GM12801 (cell line): ENCODE results near the gene SNRPN.

ENCODE experiments used
- TF ChIP-seq, protein P1 (sequence below): IDR thresholded peaks from one replicate; pipeline ENCODE4 v1.5.1; 2011; ENCODE audit warnings: control low read depth; ENCODE audit not compliant: insufficient read length; ENCODE audit errors: extremely low read depth

Gene SNRPN

DNA sequence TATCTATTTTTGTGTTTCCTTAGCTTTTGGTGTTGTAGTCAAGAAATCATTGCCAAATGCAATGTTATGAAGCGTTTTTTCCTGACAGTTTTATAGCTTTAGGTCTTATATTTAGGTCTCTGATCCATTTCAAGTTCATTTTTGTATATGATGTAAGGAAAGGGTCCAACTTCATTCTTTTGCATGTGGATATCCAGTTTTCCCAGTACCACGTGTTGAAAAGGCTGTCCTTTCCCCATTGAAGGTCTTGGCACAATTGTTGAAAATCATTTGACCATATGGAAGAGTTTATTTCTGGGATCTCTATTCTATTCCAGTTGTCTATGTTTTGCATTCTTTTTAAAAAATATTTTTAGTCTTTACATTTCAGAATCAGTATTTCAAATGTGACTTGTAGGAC, 14.6 kb upstream of the SNRPN start:
- TF ChIP-seq, protein P1, sequence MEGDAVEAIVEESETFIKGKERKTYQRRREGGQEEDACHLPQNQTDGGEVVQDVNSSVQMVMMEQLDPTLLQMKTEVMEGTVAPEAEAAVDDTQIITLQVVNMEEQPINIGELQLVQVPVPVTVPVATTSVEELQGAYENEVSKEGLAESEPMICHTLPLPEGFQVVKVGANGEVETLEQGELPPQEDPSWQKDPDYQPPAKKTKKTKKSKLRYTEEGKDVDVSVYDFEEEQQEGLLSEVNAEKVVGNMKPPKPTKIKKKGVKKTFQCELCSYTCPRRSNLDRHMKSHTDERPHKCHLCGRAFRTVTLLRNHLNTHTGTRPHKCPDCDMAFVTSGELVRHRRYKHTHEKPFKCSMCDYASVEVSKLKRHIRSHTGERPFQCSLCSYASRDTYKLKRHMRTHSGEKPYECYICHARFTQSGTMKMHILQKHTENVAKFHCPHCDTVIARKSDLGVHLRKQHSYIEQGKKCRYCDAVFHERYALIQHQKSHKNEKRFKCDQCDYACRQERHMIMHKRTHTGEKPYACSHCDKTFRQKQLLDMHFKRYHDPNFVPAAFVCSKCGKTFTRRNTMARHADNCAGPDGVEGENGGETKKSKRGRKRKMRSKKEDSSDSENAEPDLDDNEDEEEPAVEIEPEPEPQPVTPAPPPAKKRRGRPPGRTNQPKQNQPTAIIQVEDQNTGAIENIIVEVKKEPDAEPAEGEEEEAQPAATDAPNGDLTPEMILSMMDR, result no peak

DNA sequence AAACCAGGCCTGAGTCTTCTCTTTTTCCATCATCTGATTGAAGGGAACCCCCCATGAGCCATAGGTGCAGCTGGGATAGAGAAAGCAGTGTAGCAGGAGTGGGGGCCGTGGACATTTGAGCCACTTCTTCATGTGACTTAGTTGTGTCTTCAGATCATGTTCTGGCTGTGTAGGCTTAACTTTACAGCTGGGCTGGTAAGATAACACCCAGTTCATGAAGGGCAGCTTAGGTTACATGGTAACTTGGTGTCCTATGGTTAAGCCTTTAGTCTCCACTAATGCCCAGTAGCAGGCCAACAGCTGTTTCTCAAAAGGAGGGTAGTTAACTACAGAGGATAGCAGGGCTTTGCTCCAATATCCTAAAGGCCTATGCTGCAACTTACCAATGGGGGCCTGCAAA, 11.4 kb upstream of the SNRPN start:
- TF ChIP-seq, protein P1, result no peak

DNA sequence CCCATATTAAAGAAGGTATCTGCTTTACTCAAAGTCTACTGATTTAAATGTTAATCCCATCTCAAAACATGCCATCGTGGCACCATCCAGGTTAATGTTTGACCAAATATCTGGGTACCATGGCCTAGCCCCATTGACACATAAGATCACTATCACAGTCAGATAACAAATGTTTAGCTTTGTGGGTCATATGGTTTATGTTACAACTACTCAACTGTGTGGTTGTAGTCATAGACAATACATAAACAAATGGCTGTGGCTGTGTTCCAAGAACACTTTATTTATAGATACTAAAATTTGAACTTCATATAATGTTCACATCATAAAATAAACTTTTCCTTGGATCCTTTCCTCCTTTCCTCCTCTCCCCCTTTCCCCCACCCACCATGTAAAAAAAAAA, 9.8 kb upstream of the SNRPN start:
- TF ChIP-seq, protein P1, result no peak

DNA sequence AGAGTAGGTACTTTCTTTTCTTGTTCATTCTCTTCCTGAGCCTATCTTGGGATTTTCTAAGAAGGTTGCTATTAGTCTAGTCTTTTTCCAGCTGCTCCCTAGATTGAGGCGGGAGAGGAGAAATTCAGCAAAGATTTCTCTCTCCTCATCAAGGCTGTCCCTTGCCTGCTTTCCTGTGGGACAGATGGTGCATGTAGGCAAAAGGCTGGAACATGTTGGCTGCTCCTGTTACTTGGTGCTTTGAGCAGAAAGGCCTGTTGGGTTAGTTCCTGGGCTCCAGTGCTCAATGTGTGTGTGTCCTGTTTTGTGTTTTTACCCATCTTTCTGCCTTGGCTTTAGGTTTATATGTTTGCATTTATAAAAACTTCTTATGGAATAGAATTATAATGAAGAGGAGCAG, 9.1 kb upstream of the SNRPN start:
- TF ChIP-seq, protein P1, result no peak

DNA sequence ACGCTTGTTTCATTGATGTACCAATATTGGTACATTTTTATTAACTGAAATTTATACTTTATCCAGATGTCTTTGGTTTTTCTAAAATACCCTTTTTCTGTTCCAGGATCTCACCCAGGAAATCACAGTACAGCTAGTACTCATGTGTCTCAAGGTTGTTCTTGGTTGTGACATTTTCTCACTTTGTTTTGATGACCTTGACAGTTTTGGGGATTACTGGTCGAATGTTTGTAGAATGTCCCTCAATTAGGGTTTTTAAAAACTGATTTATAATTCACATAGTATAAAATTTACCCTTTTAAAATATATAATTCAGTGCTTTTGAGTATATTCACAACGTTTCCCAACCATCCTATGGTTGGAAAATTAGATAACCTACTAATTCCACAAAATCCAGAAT, 6.3 kb upstream of the SNRPN start:
- TF ChIP-seq, protein P1, result no peak

DNA sequence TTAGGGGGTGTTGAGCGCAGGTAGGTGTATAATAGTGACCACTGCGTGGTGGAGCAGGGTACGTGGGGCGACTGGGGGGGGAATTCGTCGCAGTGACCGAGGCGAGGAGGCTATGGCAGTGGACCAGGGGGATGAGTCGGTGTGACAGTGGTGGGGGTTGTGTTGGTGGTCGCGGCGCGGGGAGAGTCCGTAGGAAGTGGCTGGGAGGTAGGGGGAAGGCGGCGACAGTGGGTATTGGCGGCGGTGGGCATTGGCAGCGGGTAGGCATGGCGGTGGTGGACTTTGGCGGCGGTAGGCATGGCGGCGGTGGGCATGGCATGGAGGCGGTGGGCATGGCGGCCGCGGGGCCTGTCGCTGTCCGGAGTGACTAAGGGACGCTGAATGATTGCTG, 739 bp downstream of the SNRPN start:
- TF ChIP-seq, protein P1, result no peak

DNA sequence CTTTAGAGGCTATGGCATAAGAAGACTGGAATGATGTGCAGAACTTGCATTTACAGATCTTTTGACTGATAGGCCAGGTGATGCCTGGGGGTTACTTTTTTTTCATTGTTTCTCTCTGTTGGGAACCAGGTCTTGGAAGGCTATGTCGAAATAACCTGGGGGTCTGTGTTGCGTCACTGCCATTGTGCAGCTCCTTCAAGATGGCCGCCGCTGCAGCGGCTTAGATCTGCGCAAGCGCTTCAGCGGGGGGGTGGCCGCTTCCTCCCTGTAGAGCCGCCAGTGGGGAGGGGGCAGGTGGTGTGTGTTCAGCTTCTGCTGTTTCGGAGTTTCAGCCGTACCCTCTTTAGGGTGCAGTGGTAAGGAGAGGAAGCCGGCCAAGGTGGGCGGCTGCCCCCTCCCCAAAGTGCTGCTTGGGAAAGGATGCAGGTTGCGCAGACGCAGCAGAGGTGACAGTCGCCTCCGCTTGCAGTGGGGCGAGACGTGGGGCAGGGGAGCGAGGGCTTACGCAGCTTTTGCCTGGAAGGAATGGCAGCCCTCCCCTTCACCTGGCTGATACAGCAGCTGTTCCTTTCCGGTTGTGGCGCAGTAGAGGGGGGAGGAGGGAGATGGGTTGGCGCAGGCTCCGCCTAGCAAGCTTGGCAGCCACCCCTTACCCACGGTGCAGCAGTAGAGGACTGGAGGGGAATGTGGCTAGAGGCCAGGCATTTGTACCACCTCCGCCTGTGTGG, 1.5 kb downstream of the SNRPN start:
- TF ChIP-seq, protein P1, result no peak
